Activated CD8-positive, alpha-beta memory T cell treated with anti-CD3 and anti-CD28 coated beads, Interleukin-2, amount 50 U/mL, for 48 hours (primary cell): Measurements from ENCODE around the gene EXOSC7.

Experiments
- DNase-seq: peaks from one replicate; pipeline ENCODE4 v3.0.0-alpha.2; 2020

The EXOSC7 gene

GRCh38 chr3:45056608-45057301 is 80.7 kb downstream of the EXOSC7 start:
- no peak for DNase-seq

GRCh38 chr3:45057557-45057956 is 81.5 kb downstream of the EXOSC7 start:
- DNase-seq = no peak

- no peak for DNase-seq
Measured at GRCh38 chr3:45059132-45059531, 83.1 kb downstream of the EXOSC7 start.

GRCh38 chr3:45060165-45060892 is 84.3 kb downstream of the EXOSC7 start:
- no peak for DNase-seq
